Loucy (cell line): ENCODE results near the gene GRIK2.

ENCODE experiments used
- H2AFZ ChIP-seq: fragments of 200-600 bp; sonication (generic); 2 replicates; pipeline ENCODE4 v1.6.0; 2016; ENCODE audit warnings: antibody characterized with exemption, mild to moderate bottlenecking, low read length, moderate library complexity
- H3F3A ChIP-seq: fragments of 200-600 bp; 2 replicates; pipeline ENCODE4 v1.6.0; 2016; ENCODE audit warnings: antibody characterized with exemption, low read depth, mild to moderate bottlenecking
- H3K27me3 ChIP-seq: fragments of 200-600 bp; sonication (generic); 2 replicates; pipeline ENCODE4 v1.6.1; 2014; ENCODE audit warnings: low read length, mild to moderate bottlenecking; ENCODE audit not compliant: insufficient read depth, poor library complexity, severe bottlenecking
- H3K36me3 ChIP-seq: fragments of 200-600 bp; sonication (generic); 2 replicates; pipeline ENCODE4 v1.6.1; 2016; ENCODE audit warnings: low read length; ENCODE audit not compliant: insufficient read depth
- H3K4me1 ChIP-seq: fragments of 200-600 bp; sonication (generic); 2 replicates; pipeline ENCODE4 v1.5.1; 2014; ENCODE audit warnings: low read length, mild to moderate bottlenecking; ENCODE audit not compliant: insufficient read depth, poor library complexity, severe bottlenecking
- H3K4me2 ChIP-seq: fragments of 200-600 bp; sonication (generic); 2 replicates; pipeline ENCODE4 v1.6.0; 2014; ENCODE audit warnings: antibody characterized with exemption, low read length, low read depth, mild to moderate bottlenecking; ENCODE audit not compliant: poor library complexity, severe bottlenecking
- H3K4me3 ChIP-seq: fragments of 200-600 bp; sonication (generic); 2 replicates; pipeline ENCODE4 v1.5.1; 2014; ENCODE audit warnings: low read length, mild to moderate bottlenecking, mixed read lengths; ENCODE audit not compliant: poor library complexity, severe bottlenecking
- H3K79me2 ChIP-seq: fragments of 200-600 bp; sonication (generic); 2 replicates; pipeline ENCODE4 v1.6.1; 2014; ENCODE audit warnings: low read length; ENCODE audit not compliant: insufficient read depth
- H3K9ac ChIP-seq: fragments of 200-600 bp; sonication (generic); 2 replicates; pipeline ENCODE4 v1.6.0; 2014; ENCODE audit warnings: mild to moderate bottlenecking, low read depth, low read length, moderate library complexity; ENCODE audit not compliant: poor library complexity, severe bottlenecking
- H3K9me2 ChIP-seq: fragments of 200-600 bp; sonication (generic); replicated peaks from 2 replicates; pipeline ENCODE4 v1.6.1; 2016; ENCODE audit warnings: low read depth, low read length, mixed read lengths
- H3K9me3 ChIP-seq: fragments of 200-600 bp; sonication (generic); 2 replicates; pipeline ENCODE4 v1.6.1; 2014; ENCODE audit warnings: mild to moderate bottlenecking, antibody characterized with exemption, low read length, low read depth; ENCODE audit not compliant: insufficient read depth
- H4K20me1 ChIP-seq: fragments of 200-600 bp; sonication (generic); 2 replicates; pipeline ENCODE4 v1.6.0; 2014; ENCODE audit warnings: antibody characterized with exemption, low read length, mild to moderate bottlenecking; ENCODE audit not compliant: insufficient read depth, poor library complexity, severe bottlenecking
- EZH2phosphoT487 ChIP-seq: fragments of 200-600 bp; IDR thresholded peaks from 2 replicates; pipeline ENCODE4 v1.6.1; 2018; ENCODE audit warnings: antibody characterized with exemption, mild to moderate bottlenecking, moderate library complexity, borderline replicate concordance
- TF ChIP-seq, protein P1 (sequence below): fragments of 200-600 bp; sonication (generic); conservative IDR thresholded peaks from 2 replicates; pipeline ENCODE4 v1.5.1; 2014; ENCODE audit warnings: mild to moderate bottlenecking, antibody characterized with exemption, low read length

GRIK2 gene

DNA sequence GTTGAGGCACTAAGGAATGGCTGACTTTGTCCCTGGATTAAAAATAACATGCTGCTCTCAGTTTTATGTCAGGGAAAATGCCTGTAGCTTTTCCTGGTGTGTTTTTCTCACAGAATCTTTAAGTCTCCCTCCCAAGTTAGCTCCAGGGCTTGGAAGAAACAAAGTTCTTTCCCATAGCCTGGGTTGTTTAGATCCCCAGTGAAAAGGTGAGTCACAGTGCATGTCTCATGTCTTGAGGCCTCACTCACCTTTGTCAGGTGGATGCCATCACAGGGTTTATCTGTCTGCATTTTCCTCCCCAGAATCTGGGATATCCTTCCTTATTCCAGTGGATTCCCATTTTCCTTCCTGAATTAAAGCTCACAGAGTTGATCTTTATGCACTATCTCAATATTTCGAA, 722.4 kb downstream of the GRIK2 start:
- no peaks in the 10 kb centered on the region for H3K79me2 ChIP-seq
- no peak overlapping the region for H3K4me3 ChIP-seq
- H2AFZ ChIP-seq, result no peak overlapping the region
- no peak overlapping the region for H3K4me2 ChIP-seq
- no peaks in the 10 kb centered on the region for H3K27me3 ChIP-seq
- H3K9ac ChIP-seq, result no peak overlapping the region
- no peaks in the 10 kb centered on the region for H3K4me1 ChIP-seq
- H3K36me3 ChIP-seq, result no peaks in the 10 kb centered on the region
- TF ChIP-seq, protein P1, sequence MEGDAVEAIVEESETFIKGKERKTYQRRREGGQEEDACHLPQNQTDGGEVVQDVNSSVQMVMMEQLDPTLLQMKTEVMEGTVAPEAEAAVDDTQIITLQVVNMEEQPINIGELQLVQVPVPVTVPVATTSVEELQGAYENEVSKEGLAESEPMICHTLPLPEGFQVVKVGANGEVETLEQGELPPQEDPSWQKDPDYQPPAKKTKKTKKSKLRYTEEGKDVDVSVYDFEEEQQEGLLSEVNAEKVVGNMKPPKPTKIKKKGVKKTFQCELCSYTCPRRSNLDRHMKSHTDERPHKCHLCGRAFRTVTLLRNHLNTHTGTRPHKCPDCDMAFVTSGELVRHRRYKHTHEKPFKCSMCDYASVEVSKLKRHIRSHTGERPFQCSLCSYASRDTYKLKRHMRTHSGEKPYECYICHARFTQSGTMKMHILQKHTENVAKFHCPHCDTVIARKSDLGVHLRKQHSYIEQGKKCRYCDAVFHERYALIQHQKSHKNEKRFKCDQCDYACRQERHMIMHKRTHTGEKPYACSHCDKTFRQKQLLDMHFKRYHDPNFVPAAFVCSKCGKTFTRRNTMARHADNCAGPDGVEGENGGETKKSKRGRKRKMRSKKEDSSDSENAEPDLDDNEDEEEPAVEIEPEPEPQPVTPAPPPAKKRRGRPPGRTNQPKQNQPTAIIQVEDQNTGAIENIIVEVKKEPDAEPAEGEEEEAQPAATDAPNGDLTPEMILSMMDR, result no peak
- no peak for TF ChIP-seq EZH2phosphoT487
- H4K20me1 ChIP-seq, result no peaks in the 10 kb centered on the region
- no peaks in the 10 kb centered on the region for H3K9me2 ChIP-seq
- H3F3A ChIP-seq, result no peaks in the 10 kb centered on the region
- no peaks in the 10 kb centered on the region for H3K9me3 ChIP-seq

GRCh38 chr6:102118034-102118433, 724.5 kb downstream of the GRIK2 start:
- no peaks in the 10 kb centered on the region for H3F3A ChIP-seq
- no peak overlapping the region for H3K4me2 ChIP-seq
- TF ChIP-seq EZH2phosphoT487, result no peak
- TF ChIP-seq, protein P1, result no peak

More at GRCh38 chr6:102118034-102118433, 724.5 kb downstream of the GRIK2 start:
- Histone ChIP-seq H4K20me1 (no peaks in the 10 kb centered on the region), H2AFZ (no peak overlapping the region), H3K9me2 (no peaks in the 10 kb centered on the region), H3K9ac (no peak overlapping the region), H3K4me1 (no peaks in the 10 kb centered on the region), H3K27me3 (no peaks in the 10 kb centered on the region), H3K36me3 (no peaks in the 10 kb centered on the region), H3K9me3 (no peaks in the 10 kb centered on the region), H3K4me3 (no peak overlapping the region), H3K79me2 (no peaks in the 10 kb centered on the region)
